ENCODE results near the gene CTXN2. TPM values are rescaled to one million over a fixed set of nuclear protein-coding genes. Genes with fewer than 3 reads are reported as not detected.

Gene CTXN2
- total RNA-seq, 1 experiment from 2014 or later: not detected

DNA sequence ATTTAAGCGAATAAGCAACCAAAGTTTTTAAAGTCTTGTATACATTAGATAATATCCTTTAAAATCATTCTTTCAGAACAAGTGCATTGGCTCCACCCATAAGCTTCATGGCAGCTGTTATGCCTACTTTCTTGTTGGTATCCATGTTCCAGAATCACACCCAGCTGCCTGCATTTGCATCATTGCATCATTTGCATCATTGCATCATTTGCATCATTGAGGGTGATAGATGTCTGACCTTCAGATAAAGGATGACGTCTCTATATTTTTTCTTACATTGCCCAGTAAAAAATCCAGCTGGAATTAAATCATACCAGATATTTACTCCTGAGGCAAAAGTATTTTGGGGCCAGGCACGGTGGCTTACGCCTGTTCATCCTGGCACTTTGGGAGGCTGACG, 56.9 kb downstream of the CTXN2 start:
- Histone ChIP-seq H3K27ac (no peak overlapping the region), H3K27me3 (no peaks in the 10 kb centered on the region; the same call in 1 of the 2 replicates), H3K9me3 (replicated peaks) (no peaks in the 10 kb centered on the region), H3K4me1 (no peaks in the 10 kb centered on the region), H3K4me3 (no peak overlapping the region), H3K36me3 (no peaks in the 10 kb centered on the region)
- DNase-seq: no peak

DNA sequence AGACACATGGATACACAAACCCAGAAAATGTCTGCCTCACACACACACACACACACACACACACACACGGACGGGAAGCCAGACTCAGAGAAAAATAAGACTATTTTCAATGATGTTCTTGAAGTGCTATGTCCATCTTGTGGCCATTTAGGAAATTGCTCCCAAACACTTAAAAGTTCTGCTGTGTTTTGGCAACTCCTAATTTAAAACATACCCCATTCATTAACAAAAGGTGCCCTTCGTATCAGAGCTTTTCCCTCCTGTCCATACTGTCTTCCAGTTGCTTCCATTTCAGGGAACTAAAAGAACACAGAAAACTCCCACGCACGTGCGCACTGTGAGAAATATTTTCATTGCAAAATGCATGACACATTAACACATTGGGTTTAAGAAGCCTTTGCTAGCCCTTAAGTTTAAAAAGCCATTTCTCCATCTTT, 59.2 kb downstream of the CTXN2 start:
- DNase-seq: peak; percentile 33 to 57
- H3K27me3 ChIP-seq: no peaks in the 10 kb centered on the region; the same call in 1 of the 2 replicates
- H3K27ac ChIP-seq: no peak overlapping the region
- H3K36me3 ChIP-seq: no peaks in the 10 kb centered on the region
- H3K9me3 ChIP-seq (replicated peaks): no peaks in the 10 kb centered on the region
- no peaks in the 10 kb centered on the region for H3K4me1 ChIP-seq
- H3K4me3 ChIP-seq: no peak overlapping the region

DNA sequence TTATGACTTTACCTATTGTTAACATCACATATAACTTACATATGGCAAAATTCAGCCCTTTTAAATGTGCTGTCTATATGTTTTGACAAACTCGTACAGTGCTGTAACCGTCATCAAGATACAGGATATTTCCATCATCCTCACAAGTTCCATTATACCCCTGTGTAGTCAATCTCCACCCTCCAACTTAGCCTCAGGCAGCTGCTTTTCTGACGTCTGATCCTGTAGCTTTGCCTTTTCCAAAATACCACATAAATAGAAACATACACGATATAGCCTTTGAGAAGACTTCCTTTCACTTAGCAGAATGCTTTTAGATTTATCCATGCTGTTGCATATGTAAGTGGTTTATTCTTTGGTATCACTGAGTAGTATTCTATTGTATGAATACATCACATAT, 61.7 kb downstream of the CTXN2 start:
- no peak overlapping the region for H3K4me3 ChIP-seq

More for the DNA sequence above, 61.7 kb downstream of the CTXN2 start:
- no peak for DNase-seq
- H3K36me3 ChIP-seq: no peaks in the 10 kb centered on the region
- H3K4me1 ChIP-seq: no peaks in the 10 kb centered on the region
- no peaks in the 10 kb centered on the region; the same call in 1 of the 2 replicates for H3K27me3 ChIP-seq
- no peak overlapping the region for H3K27ac ChIP-seq
- no peaks in the 10 kb centered on the region for H3K9me3 ChIP-seq (replicated peaks)

Other genes with a start within 250 kb of the CTXN2 start
- gene SLC24A5, start 70.7 kb upstream of the CTXN2 start, total RNA-seq (2014; rRNA removed; shearing (Covaris generic)): not detected in 2 replicates
- not detected in 2 replicates for gene MYEF2, start 13.4 kb upstream of the CTXN2 start, total RNA-seq (2014; rRNA removed; shearing (Covaris generic))
- gene SLC12A1, start 14.6 kb downstream of the CTXN2 start, total RNA-seq (2014; rRNA removed; shearing (Covaris generic)): not detected in 2 replicates
- gene DUT, start 139.8 kb downstream of the CTXN2 start, total RNA-seq (2014; rRNA removed; shearing (Covaris generic)): 85.9 and 97.0 TPM in 2 replicates